Neural progenitor cell (in vitro differentiated cells): ENCODE measurements around the gene HMGA1. TPM values are rescaled to one million over a fixed set of nuclear protein-coding genes. Genes with fewer than 3 reads are reported as not detected.
"Not testable (repeated sequence)": the region's sequence is repeated elsewhere in the genome, so short reads cannot be mapped to it uniquely, and the experiment has no call there.

Source experiments
- DNase-seq: peaks from one replicate; pipeline ENCODE4 v3.0.0-alpha.2; 2016; ENCODE audit warnings: low spot score
- H2AFZ ChIP-seq: fragments of 200-600 bp; sonication (generic); replicated peaks from 2 replicates; pipeline ENCODE4 v1.6.1; 2016; ENCODE audit warnings: antibody characterized with exemption
- H3F3A ChIP-seq: fragments of 200-600 bp; sonication (generic); 2 replicates; pipeline ENCODE4 v1.6.1; 2016; ENCODE audit warnings: antibody characterized with exemption, low read depth
- H3K27ac ChIP-seq: fragments of 200-600 bp; sonication (generic); 2 replicates; pipeline ENCODE4 v1.5.1; 2016; ENCODE audit warnings: mild to moderate bottlenecking
- H3K27me3 ChIP-seq: fragments of 200-600 bp; sonication (generic); 2 replicates; pipeline ENCODE4 v1.6.1; 2016; ENCODE audit warnings: mild to moderate bottlenecking, moderate library complexity
- H3K36me3 ChIP-seq: fragments of 200-600 bp; sonication (generic); 2 replicates; pipeline ENCODE4 v1.5.1; 2016
- H3K4me1 ChIP-seq: fragments of 200-600 bp; sonication (generic); 2 replicates; pipeline ENCODE4 v1.6.1; 2016; ENCODE audit warnings: mixed run types
- H3K4me2 ChIP-seq: fragments of 200-600 bp; sonication (generic); 2 replicates; pipeline ENCODE4 v1.6.1; 2016
- H3K4me3 ChIP-seq: fragments of 200-600 bp; sonication (generic); 2 replicates; pipeline ENCODE4 v1.5.1; 2016
- H3K79me2 ChIP-seq: fragments of 200-600 bp; sonication (generic); 2 replicates; pipeline ENCODE4 v1.6.1; 2016; ENCODE audit warnings: low read depth
- H3K9ac ChIP-seq: fragments of 200-600 bp; sonication (generic); 2 replicates; pipeline ENCODE4 v1.6.1; 2016
- H3K9me3 ChIP-seq: fragments of 200-600 bp; sonication (generic); 2 replicates; pipeline ENCODE4 v1.5.1; 2016; ENCODE audit warnings: low read depth
- H4K20me1 ChIP-seq: fragments of 200-600 bp; sonication (generic); 2 replicates; pipeline ENCODE4 v1.6.1; 2016; ENCODE audit warnings: low read depth
- H3K27ac Mint-ChIP-seq: 3 replicates; pipeline ENCODE4 v1.8.0; 2021; ENCODE audit warnings: mixed read lengths
- H3K27me3 Mint-ChIP-seq: 2 replicates; pipeline ENCODE4 v1.8.0; 2022; ENCODE audit warnings: low read depth, mild to moderate bottlenecking, inconsistent platforms, moderate library complexity, mixed read lengths; ENCODE audit not compliant: insufficient read depth
- H3K36me3 Mint-ChIP-seq: 3 replicates; pipeline ENCODE4 v1.8.0; 2021; ENCODE audit warnings: mixed read lengths
- H3K4me1 Mint-ChIP-seq: 3 replicates; pipeline ENCODE4 v1.8.0; 2021; ENCODE audit warnings: mixed read lengths
- H3K4me3 Mint-ChIP-seq: 3 replicates; pipeline ENCODE4 v1.8.0; 2021; ENCODE audit warnings: mild to moderate bottlenecking, moderate library complexity, mixed read lengths
- H3K9me3 Mint-ChIP-seq: 3 replicates; pipeline ENCODE4 v1.8.0; 2020; ENCODE audit warnings: mixed read lengths
- CTCF ChIP-seq: fragments of 200-600 bp; sonication (generic); IDR thresholded peaks from 2 replicates; pipeline ENCODE4 v1.5.1; 2017; ENCODE audit warnings: antibody characterized with exemption, mild to moderate bottlenecking
- EZH2 ChIP-seq: fragments of 200-600 bp; sonication (generic); IDR thresholded peaks from 2 replicates; pipeline ENCODE4 v1.6.1; 2017; ENCODE audit warnings: antibody characterized with exemption, mild to moderate bottlenecking, moderate library complexity
- EZH2phosphoT487 ChIP-seq: fragments of 200-600 bp; sonication (generic); IDR thresholded peaks from 2 replicates; pipeline ENCODE4 v1.6.1; 2017; ENCODE audit warnings: antibody characterized with exemption
- total RNA-seq: library from RNA; depleted of rRNA; stranded (reverse); fragments of >200 nt; gene quantifications from 2 replicates; pipeline ENCODE4 v1.2.3, GENCODE V29; 2015; ENCODE audit warnings: low replicate concordance

Gene HMGA1
- total RNA-seq, 1 donor from 2014 or later, result 417 TPM

GRCh38 chr6:34269658-34270341 is 33.1 kb downstream of the HMGA1 start:
- H3K4me3 ChIP-seq, H3K9me3 ChIP-seq, H3K9ac ChIP-seq, H3K9me3 Mint-ChIP-seq, H3K4me1 ChIP-seq, H3K36me3 ChIP-seq, H3K27ac ChIP-seq, DNase-seq, H3K4me2 ChIP-seq, H3K36me3 Mint-ChIP-seq, H3K79me2 ChIP-seq, H3K27me3 Mint-ChIP-seq, H3K4me3 Mint-ChIP-seq, H3K4me1 Mint-ChIP-seq, H3K27me3 ChIP-seq, H4K20me1 ChIP-seq, H2AFZ ChIP-seq, H3F3A ChIP-seq: not testable (repeated sequence)
- peak overlapping the region; percentile 21 for H3K27ac Mint-ChIP-seq

GRCh38 chr6:34272013-34272926 is 35.6 kb downstream of the HMGA1 start:
- no peaks in the 10 kb centered on the region for H3K79me2 ChIP-seq
- no peaks in the 10 kb centered on the region for H3K36me3 ChIP-seq
- H3K36me3 Mint-ChIP-seq, result no peaks in the 10 kb centered on the region
- no peaks in the 10 kb centered on the region for H3K9me3 Mint-ChIP-seq
- peaks cover 4% of the 10 kb centered on the region for H3K27me3 Mint-ChIP-seq
- peak overlapping the region; percentile 63 for H3K27ac Mint-ChIP-seq
- H3K27me3 ChIP-seq, result no peaks in the 10 kb centered on the region
- no peak overlapping the region for H3K27ac ChIP-seq
- H3F3A ChIP-seq, result no peaks in the 10 kb centered on the region
- H3K4me1 ChIP-seq, result no peaks in the 10 kb centered on the region
- TF ChIP-seq CTCF, result no peak
- TF ChIP-seq EZH2phosphoT487, result no peak
- TF ChIP-seq EZH2, result no peak
- H3K4me3 Mint-ChIP-seq, result no peak overlapping the region
- peaks cover 17% of the 10 kb centered on the region for H3K4me1 Mint-ChIP-seq
- H3K9ac ChIP-seq, result no peak overlapping the region
- H3K4me2 ChIP-seq, result no peak overlapping the region
- no peak overlapping the region for H3K4me3 ChIP-seq
- no peak for DNase-seq
- H2AFZ ChIP-seq, result no peak overlapping the region
- no peaks in the 10 kb centered on the region for H3K9me3 ChIP-seq
- H4K20me1 ChIP-seq, result no peaks in the 10 kb centered on the region

- Histone ChIP-seq H3K4me2 (no peak overlapping the region), H3K27me3 (no peaks in the 10 kb centered on the region), H3K36me3 (no peaks in the 10 kb centered on the region), H3K4me1 (no peaks in the 10 kb centered on the region), H3K27ac (no peak overlapping the region), H2AFZ (no peak overlapping the region), H3K9ac (no peak overlapping the region), H3F3A (no peaks in the 10 kb centered on the region), H4K20me1 (peaks cover 4% of the 10 kb centered on the region), H3K9me3 (no peaks in the 10 kb centered on the region), H3K79me2 (no peaks in the 10 kb centered on the region), H3K4me3 (no peak overlapping the region)
- Mint-ChIP-seq H3K36me3 (peaks cover 1% of the 10 kb centered on the region), H3K4me1 (peaks cover 20% of the 10 kb centered on the region), H3K9me3 (no peaks in the 10 kb centered on the region), H3K27ac (no peak overlapping the region), H3K4me3 (no peak overlapping the region), H3K27me3 (peaks cover 4% of the 10 kb centered on the region)
- TF ChIP-seq CTCF (no peak), EZH2 (no peak), EZH2phosphoT487 (no peak)
- DNase-seq, result no peak
Measured at GRCh38 chr6:34273242-34273805, 36.7 kb downstream of the HMGA1 start.
